H1 (cell line): ENCODE data around the gene CHMP4B. TPM values are rescaled to one million over a fixed set of nuclear protein-coding genes. Genes with fewer than 3 reads are reported as not detected.

Experiments used
- CTCF ChIA-PET: fragments of 300-600 bp; sonication (Branson Sonifier 250); formaldehyde crosslinking; loops from one replicate; lab custom pipeline; 2021; ENCODE audit not compliant: partially characterized antibody; lab: Charles Lee
- POLR2A ChIA-PET: fragments of 300-600 bp; sonication (Branson Sonifier 250); formaldehyde crosslinking; loops from one replicate; lab custom pipeline; 2021; ENCODE audit warnings: inconsistent platforms; ENCODE audit not compliant: partially characterized antibody; lab: Charles Lee
- DNase-seq, 2 experiments: peaks; one replicate each; pipeline versions ENCODE4 v3.0.0 to v3.0.0-alpha.2; 2010 to 2022; ENCODE audit warnings: low spot score in 2 of 2, low read depth in 1 of 2, mixed read lengths in 1 of 2
- FAIRE-seq: peaks from 2 replicates; lab custom pipeline; 2011; peaks lifted over from hg19 to GRCh38; lab: Jason Lieb, UNC
- H2AFZ ChIP-seq: 2 replicates; pipeline ENCODE4 v1.8.1; 2012; ENCODE audit warnings: low read length, inconsistent platforms
- H2AK5ac ChIP-seq: 2 replicates; pipeline ENCODE4 v1.6.1; 2013; ENCODE audit warnings: low read depth, low read length
- H2BK120ac ChIP-seq: replicated peaks from 2 replicates; pipeline ENCODE3; 2013; ENCODE audit warnings: low read depth, low read length, inconsistent platforms
- H2BK12ac ChIP-seq: 2 replicates; pipeline ENCODE4 v1.6.1; 2013; ENCODE audit warnings: low read depth, low read length
- H2BK15ac ChIP-seq: 2 replicates; pipeline ENCODE4 v1.6.1; 2013; ENCODE audit warnings: low read length
- H2BK20ac ChIP-seq: 2 replicates; pipeline ENCODE4 v1.6.1; 2013; ENCODE audit warnings: low read length
- H2BK5ac ChIP-seq: 2 replicates; pipeline ENCODE4 v1.6.1; 2013; ENCODE audit warnings: low read depth, low read length
- H3K14ac ChIP-seq: 2 replicates; pipeline ENCODE4 v1.6.1; 2013; ENCODE audit warnings: inconsistent platforms; ENCODE audit not compliant: insufficient read length
- H3K18ac ChIP-seq: 2 replicates; pipeline ENCODE4 v1.6.1; 2013; ENCODE audit warnings: low read length; ENCODE audit errors: extremely low read depth
- H3K23ac ChIP-seq: 2 replicates; pipeline ENCODE4 v1.6.1; 2013; ENCODE audit warnings: inconsistent platforms; ENCODE audit not compliant: insufficient read length
- H3K23me2 ChIP-seq: 2 replicates; pipeline ENCODE4 v1.6.1; 2013; ENCODE audit warnings: low read depth, low read length
- H3K27ac ChIP-seq: 2 replicates; pipeline ENCODE4 v1.6.1; 2011; ENCODE audit warnings: low read depth, low read length, inconsistent platforms
- H3K27me3 ChIP-seq, 4 experiments: replicated peaks in 1 of 4; 1 replicate in 1 of 4; 2 replicates in 3 of 4; pipeline versions ENCODE4 v1.6.1 to v1.8.1; 2011 to 2013; ENCODE audit warnings: low read length in 3 of 4, mild to moderate bottlenecking in 3 of 4, inconsistent platforms in 2 of 4, mixed read lengths in 2 of 4, moderate library complexity in 1 of 4; ENCODE audit not compliant: control insufficient read depth in 3 of 4, insufficient read depth in 3 of 4; ENCODE audit errors: extremely low read depth in 1 of 4
- H3K36me3 ChIP-seq, 4 experiments: 2 replicates each; pipeline versions ENCODE4 v1.6.1 to v1.8.1; 2011 to 2013; ENCODE audit warnings: mild to moderate bottlenecking in 4 of 4, low read length in 3 of 4, moderate library complexity in 2 of 4, control low read depth in 1 of 4, inconsistent platforms in 1 of 4; ENCODE audit not compliant: insufficient read depth in 4 of 4, control insufficient read depth in 2 of 4
- H3K4ac ChIP-seq: replicated peaks from 2 replicates; pipeline ENCODE3; 2013; ENCODE audit warnings: low read length, low read depth, mixed read lengths, inconsistent platforms; ENCODE audit not compliant: insufficient read length
- H3K4me1 ChIP-seq, 4 experiments: replicated peaks in 1 of 4; 1 replicate in 1 of 4; 2 replicates in 3 of 4; pipeline versions ENCODE4 v1.6.1 to v1.8.1; 2011 to 2013; ENCODE audit warnings: low read length in 3 of 4, inconsistent platforms in 2 of 4, mixed read lengths in 1 of 4; ENCODE audit not compliant: insufficient read depth in 4 of 4, control insufficient read depth in 3 of 4
- H3K4me2 ChIP-seq, 2 experiments: 2 replicates each; pipeline versions ENCODE4 v1.6.1 to v1.8.1; 2011 to 2013; ENCODE audit warnings: low read depth in 2 of 2, low read length in 2 of 2, control low read depth in 1 of 2, inconsistent platforms in 1 of 2, mild to moderate bottlenecking in 1 of 2; ENCODE audit not compliant: insufficient read depth in 1 of 2
- H3K4me3 ChIP-seq, 4 experiments: fragments of 200-600, 300-600 bp in 1 of 4; sonication (generic), shearing (Covaris generic), sonication (Bioruptor Twin) in 1 of 4; 2 replicates each; pipeline versions ENCODE4 v1.5.1 to v1.8.1; 2011 to 2016; ENCODE audit warnings: low read length in 4 of 4, low read depth in 3 of 4, control low read depth in 2 of 4, inconsistent platforms in 2 of 4, mild to moderate bottlenecking in 2 of 4, mixed read lengths in 1 of 4, moderate library complexity in 1 of 4; ENCODE audit not compliant: insufficient read depth in 2 of 4; ENCODE audit errors: extremely low read depth in 1 of 4
- H3K56ac ChIP-seq: replicated peaks from 2 replicates; pipeline ENCODE3; 2013; ENCODE audit warnings: low read depth, mild to moderate bottlenecking, mixed read lengths, low read length, inconsistent platforms; ENCODE audit not compliant: insufficient read length
- H3K79me1 ChIP-seq: 2 replicates; pipeline ENCODE4 v1.6.1; 2013; ENCODE audit warnings: low read depth, low read length, control low read depth
- H3K79me2 ChIP-seq, 2 experiments: 2 replicates each; pipeline versions ENCODE4 v1.6.1 to v1.8.1; 2012 to 2013; ENCODE audit warnings: low read length in 2 of 2, mild to moderate bottlenecking in 2 of 2, inconsistent platforms in 1 of 2; ENCODE audit not compliant: insufficient read depth in 2 of 2, control insufficient read depth in 1 of 2
- H3K9ac ChIP-seq, 4 experiments: replicated peaks in 1 of 4; 1 replicate in 1 of 4; 2 replicates in 3 of 4; pipeline versions ENCODE4 v1.6.1 to v1.8.1; 2011 to 2013; ENCODE audit warnings: low read depth in 3 of 4, low read length in 3 of 4, control low read depth in 2 of 4, mild to moderate bottlenecking in 2 of 4, moderate library complexity in 2 of 4, inconsistent platforms in 1 of 4; ENCODE audit errors: extremely low read depth in 1 of 4
- H3K9me3 ChIP-seq, 2 experiments: 2 replicates each; pipeline versions ENCODE4 v1.6.1 to v1.8.1; 2012 to 2013; ENCODE audit warnings: mild to moderate bottlenecking in 2 of 2, moderate library complexity in 2 of 2, control low read depth in 1 of 2, inconsistent platforms in 1 of 2, low read depth in 1 of 2, low read length in 1 of 2, mixed read lengths in 1 of 2; ENCODE audit not compliant: insufficient read depth in 2 of 2
- H4K20me1 ChIP-seq, 2 experiments: replicated peaks in 1 of 2; 2 replicates each; pipeline versions ENCODE3 to v1.8.1; 2011 to 2013; ENCODE audit warnings: inconsistent platforms in 2 of 2, low read length in 2 of 2, mild to moderate bottlenecking in 1 of 2; ENCODE audit not compliant: insufficient read depth in 2 of 2, control insufficient read depth in 1 of 2
- H4K5ac ChIP-seq: 2 replicates; pipeline ENCODE4 v1.6.1; 2013; ENCODE audit warnings: low read length, low read depth, mixed read lengths, inconsistent platforms; ENCODE audit not compliant: insufficient read length
- H4K8ac ChIP-seq: 2 replicates; pipeline ENCODE4 v1.8.0; 2013; ENCODE audit warnings: mild to moderate bottlenecking, moderate library complexity, low read length, inconsistent platforms; ENCODE audit not compliant: insufficient read depth; ENCODE audit errors: extremely low read depth
- H4K91ac ChIP-seq: replicated peaks from 2 replicates; pipeline ENCODE3; 2013; ENCODE audit warnings: low read length, mixed read lengths, inconsistent platforms; ENCODE audit not compliant: insufficient read length
- ASH2L ChIP-seq: fragments of 200-600, 300-600 bp; sonication (generic); IDR thresholded peaks from one replicate; pipeline ENCODE4 v1.7.1; 2017; ENCODE audit warnings: low read length
- ATF3 ChIP-seq: IDR thresholded peaks from 2 replicates; pipeline ENCODE4 v1.6.1; 2011; ENCODE audit warnings: low read depth, mild to moderate bottlenecking, low read length; ENCODE audit not compliant: insufficient read depth
- BCL11A ChIP-seq, 2 experiments: IDR thresholded peaks; one replicate each; pipeline ENCODE4 v1.6.1; 2011; ENCODE audit warnings: low read depth in 2 of 2, low read length in 2 of 2, mild to moderate bottlenecking in 2 of 2
- CBX8 ChIP-seq: fragments of 300-800, 300-1000 bp; sonication (generic); IDR thresholded peaks from 2 replicates; pipeline ENCODE4 v1.7.1; 2016; ENCODE audit warnings: low read depth, low read length, borderline replicate concordance
- CEBPB ChIP-seq: IDR thresholded peaks from 2 replicates; pipeline ENCODE4 v1.6.1; 2012; ENCODE audit warnings: low read depth, low read length
- E2F6 ChIP-seq: IDR thresholded peaks from 2 replicates; pipeline ENCODE4 v1.6.1; 2012; ENCODE audit warnings: inconsistent platforms
- FOSL1 ChIP-seq: IDR thresholded peaks from 2 replicates; pipeline ENCODE4 v1.6.1; 2011; ENCODE audit warnings: mild to moderate bottlenecking, low read depth, low read length, moderate library complexity; ENCODE audit not compliant: insufficient read depth
- JUND ChIP-seq: IDR thresholded peaks from 2 replicates; pipeline ENCODE4 v1.6.1; 2011; ENCODE audit warnings: mild to moderate bottlenecking, improper control_type of control experiment, low read length
- KDM4A ChIP-seq: IDR thresholded peaks from one replicate; pipeline ENCODE4 v1.7.1; 2012; ENCODE audit warnings: low read depth, mild to moderate bottlenecking, moderate library complexity, low read length, inconsistent platforms; ENCODE audit not compliant: severe bottlenecking
- PHF8 ChIP-seq: fragments of 200-600 bp; sonication (generic); conservative IDR thresholded peaks from 2 replicates; pipeline ENCODE4 v1.7.1; 2012; ENCODE audit warnings: low read depth, mild to moderate bottlenecking, inconsistent platforms, low read length, moderate library complexity
- SIN3A ChIP-seq, 2 experiments: IDR thresholded peaks in 1 of 2; conservative IDR thresholded peaks in 1 of 2; 2 replicates each; pipeline ENCODE4 v1.6.1; 2011 to 2012; ENCODE audit warnings: low read length in 2 of 2, improper control_type of control experiment in 1 of 2, low read depth in 1 of 2, mild to moderate bottlenecking in 1 of 2
- SIRT6 ChIP-seq: IDR thresholded peaks from one replicate; pipeline ENCODE4 v1.7.1; 2012; ENCODE audit warnings: low read length, inconsistent platforms
- SP4 ChIP-seq: IDR thresholded peaks from 2 replicates; pipeline ENCODE4 v1.6.1; 2012; ENCODE audit warnings: low read length, inconsistent platforms
- TAF1 ChIP-seq: IDR thresholded peaks from 2 replicates; pipeline ENCODE4 v1.6.1; 2011; ENCODE audit warnings: mild to moderate bottlenecking, low read depth, low read length
- YY1 ChIP-seq: IDR thresholded peaks from 2 replicates; pipeline ENCODE4 v1.6.1; 2011; ENCODE audit warnings: low read depth, mild to moderate bottlenecking, low read length
- WGBS, 2 experiments: shearing (Covaris generic) in 1 of 2; methylation state at CpG; one replicate each; pipeline versions ENCODE4 v1.1.6 to v1.1.7; 2013 to 2015; ENCODE audit warnings: low lambda C conversion rate in 2 of 2, mixed read lengths in 2 of 2, inconsistent platforms in 1 of 2, low coverage in 1 of 2, missing lambda C conversion rate in 1 of 2; ENCODE audit not compliant: insufficient replicate concordance in 2 of 2, insufficient coverage in 1 of 2, insufficient read length in 1 of 2; ENCODE audit errors: extremely low coverage in 1 of 2, missing lambda C conversion rate in 1 of 2; 5-methylcytosine and 5-hydroxymethylcytosine counted together
- polyA plus RNA-seq, 7 experiments: library from polyadenylated mRNA; depleted of rRNA in 3 of 7; stranded (reverse) in 5 of 7; unstranded in 2 of 7; fragments of >200 nt in 5 of 7; fragments of 200-250 nt in 2 of 7; gene quantifications; 1 replicate in 5 of 7; 2 replicates in 1 of 7; 4 replicates in 1 of 7; pipeline versions ENCODE4 v1.2.1 to v1.2.3, GENCODE V29; 2011 to 2013; ENCODE audit warnings: missing spikeins in 2 of 7, mixed read lengths in 2 of 7
- total RNA-seq: library from RNA; stranded (reverse); fragmentation: NEBNext Ultra II Directional; extraction: Animal tissue kit (Norgen Biotek cat#: 25700); gene quantifications from 2 replicates; pipeline ENCODE4 v1.2.1, GENCODE V29; 2021

The CHMP4B gene
- total and polyA plus RNA-seq, 2 of the 8 experiments (the other 6 are each of a cell fraction or from before 2014, with no cell fraction given), result 38.6 to 66.3 TPM

GRCh38 chr20:33784225-33784624 lies 26.9 kb upstream of the CHMP4B start:
- H2BK120ac ChIP-seq, result no peak overlapping the region
- peaks cover 0 to 3% (median 1%) of the 10 kb centered on the region in 4 experiments; a peak in 3 of 7 replicates for H3K4me1 ChIP-seq
- WGBS, 2 experiments, result no CpG with 5 or more reads among the region's 2 CpGs
- H2BK12ac ChIP-seq, result no peak overlapping the region
- no peak overlapping the region for H3K18ac ChIP-seq
- H3K9ac ChIP-seq, result no peak overlapping the region
- no peaks in the 10 kb centered on the region for H3K36me3 ChIP-seq
- POLR2A ChIA-PET, result no interaction called here
- H2AK5ac ChIP-seq, result no peak overlapping the region
- CTCF ChIA-PET, result no interaction called here
- no peak overlapping the region for H3K27ac ChIP-seq
- H2BK5ac ChIP-seq, result no peak overlapping the region
- no peaks in the 10 kb centered on the region for H3K9me3 ChIP-seq
- H4K91ac ChIP-seq, result no peak overlapping the region
- H3K27me3 ChIP-seq, result no peaks in the 10 kb centered on the region
- H2AFZ ChIP-seq, result no peak overlapping the region
- H3K4me3 ChIP-seq, result no peak overlapping the region
- no peak overlapping the region for H2BK15ac ChIP-seq
- no peak overlapping the region for H3K14ac ChIP-seq
- H3K4ac ChIP-seq, result no peak overlapping the region
- no peaks in the 10 kb centered on the region for H3K79me2 ChIP-seq
- H3K56ac ChIP-seq, result no peak overlapping the region
- no peak for DNase-seq
- no peak overlapping the region for H4K5ac ChIP-seq
- H4K8ac ChIP-seq, result no peak overlapping the region
- no peak overlapping the region for H3K4me2 ChIP-seq
- H3K23me2 ChIP-seq, result no peaks in the 10 kb centered on the region
- H3K23ac ChIP-seq, result no peak overlapping the region
- no peaks in the 10 kb centered on the region for H4K20me1 ChIP-seq
- H2BK20ac ChIP-seq, result no peak overlapping the region
- H3K79me1 ChIP-seq, result no peaks in the 10 kb centered on the region
- FAIRE-seq, result no peak
- TF ChIP-seq BCL11A (IDR thresholded peaks at IDR 0.05; ENCODE audit: low read depth in 2 of 2, low read length in 2 of 2) (no peak), TAF1 (no peak), JUND (no peak), E2F6 (no peak), ATF3 (no peak), CEBPB (no peak), SIN3A (conservative IDR thresholded peaks at IDR 0.05 in 1 of 2, IDR thresholded peaks at IDR 0.05 in 1 of 2; ENCODE audit: low read depth in 1 of 2, low read length in 2 of 2) (no peak), YY1 (no peak), CBX8 (no peak), KDM4A (no peak), PHF8 (no peak), SIRT6 (no peak), SP4 (no peak), FOSL1 (no peak), ASH2L (no peak)
